Lower leg skin (tissue), 3 donors: Measurements from ENCODE around the gene CDH18.

ENCODE experiments used
- CTCF ChIP-seq, 3 donors: fragments of 450-650 bp; IDR thresholded peaks; one replicate each; pipeline ENCODE4 v1.5.1; 2016; ENCODE audit warnings: antibody characterized with exemption in 3 of 3, mild to moderate bottlenecking in 3 of 3, moderate library complexity in 2 of 3
- POLR2A ChIP-seq, 2 donors: fragments of 450-650 bp; IDR thresholded peaks; one replicate each; pipeline ENCODE4 v1.6.1; 2016 to 2017; ENCODE audit warnings: antibody characterized with exemption in 2 of 2, mild to moderate bottlenecking in 1 of 2, moderate library complexity in 1 of 2

GRCh38 chr5:19903611-19904010 is 84.4 kb downstream of the CDH18 start:
- TF ChIP-seq CTCF (IDR thresholded peaks at IDR 0.05) = no peak
- no peak for TF ChIP-seq POLR2A (IDR thresholded peaks at IDR 0.05)
